Liver (tissue), 3 donors: ENCODE results near the gene PPFIA1.
"Not testable (repeated sequence)": the region's sequence is repeated elsewhere in the genome, so short reads cannot be mapped to it uniquely, and the experiment has no call there.

Experiments
- CTCF ChIP-seq: fragments of 150-350 bp; IDR thresholded peaks from 2 replicates; pipeline ENCODE4 v1.5.1; 2017; ENCODE audit warnings: improper control_type of control experiment, low read depth, low read length; ENCODE audit not compliant: missing input control
- FOXA2 ChIP-seq: IDR thresholded peaks from 2 replicates; pipeline ENCODE4 v1.6.1; 2016; ENCODE audit warnings: antibody characterized with exemption
- GABPA ChIP-seq, 2 donors: IDR thresholded peaks in 1 of 2; conservative IDR thresholded peaks in 1 of 2; 2 replicates each; pipeline ENCODE4 v1.6.1; 2016; ENCODE audit warnings: antibody characterized with exemption in 2 of 2, mild to moderate bottlenecking in 1 of 2, moderate library complexity in 1 of 2
- JUND ChIP-seq, 2 donors: IDR thresholded peaks; 2 replicates each; pipeline ENCODE4 v1.6.1; 2016; ENCODE audit warnings: antibody characterized with exemption in 2 of 2
- REST ChIP-seq: IDR thresholded peaks from 2 replicates; pipeline ENCODE4 v1.6.1; 2016; ENCODE audit warnings: antibody characterized with exemption, mild to moderate bottlenecking
- donor health status: healthy.
- donor health status: healthy.

GRCh38 chr11:70408326-70408725 lies 137.8 kb downstream of the PPFIA1 start:
- TF ChIP-seq REST; CTCF; JUND (IDR thresholded peaks at IDR 0.05); GABPA (IDR thresholded peaks at IDR 0.05 in 1 of 2, conservative IDR thresholded peaks at IDR 0.05 in 1 of 2); FOXA2: not testable (repeated sequence)
